HPDE6-E6E7 (cell line): ENCODE data around the gene LTO1.
"Not testable (repeated sequence)": the region's sequence is repeated elsewhere in the genome, so short reads cannot be mapped to it uniquely, and the experiment has no call there.

ENCODE experiments used
- DNase-seq: peaks from one replicate; pipeline ENCODE4 v3.0.0; 2011; ENCODE audit warnings: missing footprints; ENCODE audit errors: extremely low spot score

LTO1 gene

DNA sequence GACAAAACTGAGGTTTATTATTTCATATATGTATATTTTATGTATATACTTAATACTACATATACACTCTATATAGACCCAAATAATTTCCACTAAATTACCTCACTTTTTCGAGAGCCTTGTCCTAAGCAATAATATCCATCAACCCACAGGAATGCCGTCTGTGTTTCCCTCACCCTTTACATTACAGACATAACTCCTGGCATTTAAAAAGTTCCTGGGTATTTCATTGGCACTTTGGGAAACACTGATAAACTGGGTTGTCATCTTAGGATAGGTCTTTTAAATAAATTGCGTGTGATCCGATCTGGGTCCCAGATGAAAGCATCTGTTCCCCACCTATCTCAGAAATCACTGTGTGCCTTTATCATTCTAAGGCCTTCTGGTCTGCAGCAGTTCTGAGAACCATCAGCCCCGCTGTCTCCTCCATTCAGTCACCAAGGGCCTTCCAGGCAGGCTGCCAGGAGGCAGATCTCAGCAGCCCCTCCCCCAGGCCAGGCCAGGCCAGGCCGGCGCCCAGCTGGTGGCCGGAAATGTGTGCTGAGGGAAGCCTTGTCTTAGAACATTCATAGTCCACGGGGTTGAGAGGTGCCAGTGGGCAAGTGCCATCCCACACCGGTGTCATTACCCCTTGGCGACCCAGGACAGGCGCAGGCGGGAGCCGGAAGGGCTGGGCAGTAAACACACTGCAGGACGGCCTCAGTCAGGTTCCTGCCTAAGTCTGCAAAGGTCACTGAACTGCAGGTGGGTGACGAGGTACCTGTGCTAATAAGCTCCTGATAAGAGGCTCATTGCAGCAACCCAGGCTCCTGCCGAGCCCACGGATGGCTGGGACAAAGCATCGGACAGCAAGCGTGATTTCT lies 25.4 kb upstream of the LTO1 start:
- DNase-seq, result no peak

DNA sequence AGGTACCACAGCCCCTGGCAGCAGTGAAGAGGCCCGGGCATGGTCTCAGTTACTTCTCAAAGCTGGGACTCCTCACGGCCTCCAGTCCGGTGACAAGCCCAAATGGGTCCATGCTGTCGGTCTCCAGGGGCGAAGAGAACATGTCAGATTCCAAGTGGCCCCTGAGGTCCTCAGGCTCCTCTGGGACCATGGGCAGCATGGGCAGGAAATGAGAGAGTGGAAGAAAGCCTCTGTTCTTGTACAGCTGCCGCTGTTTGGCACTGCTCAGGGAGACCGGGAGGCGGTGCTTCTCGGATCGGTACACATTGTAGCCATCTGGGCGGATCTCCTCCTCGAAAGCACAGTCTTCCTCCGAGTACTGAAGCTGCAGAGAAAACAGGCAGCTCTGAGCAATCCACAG lies 24.1 kb upstream of the LTO1 start:
- no peak for DNase-seq

DNA sequence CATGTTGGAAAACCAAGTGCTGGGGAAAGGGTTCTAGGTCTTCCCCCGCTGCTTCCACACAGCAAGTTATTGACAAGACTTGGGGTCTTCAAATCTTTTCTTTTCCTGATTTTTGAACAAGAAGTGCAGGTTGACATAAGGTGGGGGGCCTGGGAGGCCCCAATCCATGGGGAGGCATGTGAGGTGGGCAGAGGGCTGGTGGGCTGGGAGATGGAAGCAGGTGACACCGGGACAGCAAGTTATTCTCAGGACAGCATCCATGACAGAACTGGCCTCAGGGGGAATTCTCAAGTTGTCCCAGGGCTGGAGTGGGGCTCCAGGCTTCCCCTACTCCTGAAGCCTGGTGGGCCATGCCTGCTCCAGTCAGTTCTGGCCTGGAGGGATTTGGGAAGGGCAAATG lies 23.2 kb upstream of the LTO1 start:
- DNase-seq, result no peak

DNA sequence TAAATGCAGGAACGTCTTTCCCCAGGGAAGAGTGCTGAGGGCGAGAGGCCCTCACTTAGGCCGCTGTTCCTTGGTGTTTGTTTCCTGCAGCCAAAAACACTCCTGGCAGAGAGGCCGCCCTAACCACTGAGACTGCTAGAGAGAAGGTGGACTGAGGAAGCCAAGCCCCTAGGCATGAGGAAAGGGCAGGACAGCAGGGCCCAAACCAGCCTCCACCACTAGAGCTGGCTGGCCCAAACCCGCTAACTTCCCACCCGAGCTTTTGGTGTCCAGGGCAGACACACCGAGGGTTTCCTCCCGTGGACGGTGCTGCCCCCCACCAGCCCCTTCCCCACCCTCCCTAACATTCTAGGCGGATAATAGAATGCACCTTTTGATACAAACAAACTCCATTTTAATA lies 22.7 kb upstream of the LTO1 start:
- no peak for DNase-seq

DNA sequence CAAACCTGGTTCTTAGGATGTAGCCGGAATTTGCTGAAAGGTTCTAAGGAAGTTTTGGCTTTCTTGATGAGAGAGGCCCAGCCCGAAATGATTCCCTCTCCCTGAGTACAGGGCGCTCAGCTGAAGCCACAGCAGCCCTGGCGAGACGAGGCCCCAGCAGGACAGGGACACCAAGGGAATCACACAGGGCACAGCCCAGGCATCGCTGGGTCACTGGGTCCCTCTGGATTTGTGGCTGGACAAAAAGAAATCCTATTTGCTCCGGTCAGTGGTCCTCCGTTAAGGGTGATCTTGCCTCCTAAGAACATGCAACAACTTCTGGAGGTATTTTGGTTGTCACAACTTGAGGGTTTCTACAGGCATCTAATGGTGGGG lies 22.3 kb upstream of the LTO1 start:
- DNase-seq, result no peak

DNA sequence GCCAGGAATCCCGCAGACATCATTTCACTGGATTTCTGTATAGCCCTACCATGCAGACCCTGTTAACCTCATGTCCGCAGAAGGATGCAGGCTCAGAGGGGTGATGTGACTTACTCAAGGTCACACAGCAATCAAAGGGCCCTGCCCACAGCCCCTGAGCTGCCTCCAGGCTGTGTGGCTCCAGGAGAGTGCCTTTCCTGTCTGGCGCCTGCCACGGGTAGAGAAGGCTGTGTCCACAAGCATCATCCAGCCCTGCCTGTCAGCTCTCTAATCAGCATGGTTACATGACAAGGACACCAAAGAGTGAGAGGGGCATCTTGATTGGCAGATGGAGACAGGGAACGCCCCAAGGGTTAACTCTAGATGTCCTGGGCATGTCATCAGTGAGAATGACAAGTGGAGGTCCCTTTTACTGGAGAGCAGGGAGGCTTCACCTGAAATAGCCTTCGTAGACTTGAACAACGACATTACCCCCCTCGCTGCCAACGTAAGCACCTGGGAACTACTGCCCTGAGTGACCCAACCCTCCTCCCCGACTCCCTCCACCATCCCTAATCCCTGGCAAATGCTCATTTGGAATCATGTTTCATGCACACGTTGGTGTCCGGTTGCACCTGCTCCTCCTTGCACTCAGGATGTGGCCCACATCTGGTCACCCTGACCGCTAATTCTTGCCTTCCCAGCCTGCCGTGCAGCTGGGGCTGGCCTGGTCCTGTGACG lies 21.8 kb upstream of the LTO1 start:
- DNase-seq, result no peak

DNA sequence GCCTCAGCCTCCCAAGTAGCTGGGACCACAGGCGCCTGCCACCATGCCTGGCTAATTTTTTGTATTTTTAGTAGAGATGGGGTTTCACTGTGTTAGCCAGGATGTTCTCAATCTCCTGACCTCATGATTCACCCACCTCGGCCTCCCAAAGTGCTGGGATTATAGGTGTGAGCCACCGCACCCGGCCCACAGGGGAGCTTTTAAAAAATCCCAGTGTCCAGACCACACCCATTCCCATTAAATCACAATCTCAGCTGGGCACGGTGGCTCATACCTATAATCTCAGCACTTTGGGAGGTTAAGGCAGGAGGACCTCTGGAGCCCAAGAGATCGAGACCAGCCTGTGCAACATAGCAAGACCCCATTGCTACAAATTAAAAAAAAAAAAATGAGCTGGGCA lies 20.8 kb upstream of the LTO1 start:
- not testable (repeated sequence) for DNase-seq

DNA sequence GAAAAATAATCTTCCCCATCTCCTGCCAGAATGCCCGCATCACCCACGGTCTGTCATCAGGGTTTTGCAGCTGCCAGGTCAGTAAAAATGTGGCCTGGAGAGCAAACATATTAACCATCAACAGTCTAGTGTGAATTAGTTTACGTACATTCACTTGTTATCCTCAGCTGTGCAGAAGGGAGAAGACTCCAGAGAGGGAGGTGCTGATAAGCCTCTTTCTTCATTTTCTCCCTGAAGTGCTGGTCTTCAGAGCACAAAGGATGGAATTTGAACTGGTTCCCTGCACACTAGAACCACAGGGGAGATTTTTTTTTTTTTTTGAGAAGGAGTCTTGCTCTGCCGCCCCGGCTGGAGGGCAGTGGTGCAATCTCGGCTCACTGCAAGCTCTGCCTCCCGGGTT lies 20.4 kb upstream of the LTO1 start:
- no peak for DNase-seq

DNA sequence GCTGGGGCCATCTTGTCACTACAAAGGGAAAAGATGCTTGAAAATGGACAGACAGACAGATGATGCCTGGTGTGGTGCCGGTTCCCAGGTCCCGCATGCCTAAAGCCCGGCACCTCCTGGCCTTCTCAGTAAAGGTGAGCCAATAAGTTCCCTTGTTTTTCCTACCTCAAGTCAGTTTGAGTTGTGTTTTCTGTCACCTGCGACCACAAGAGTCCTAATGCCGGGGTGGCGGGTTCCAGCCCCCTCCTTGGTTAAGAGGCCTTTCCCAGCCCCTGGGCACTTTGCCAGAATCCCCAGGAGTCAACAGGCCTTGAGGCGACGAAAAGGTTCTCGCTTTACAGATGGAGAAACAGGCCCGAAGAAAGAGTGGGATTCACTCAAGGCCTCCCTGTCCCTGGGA lies 19.6 kb upstream of the LTO1 start:
- DNase-seq, result no peak

DNA sequence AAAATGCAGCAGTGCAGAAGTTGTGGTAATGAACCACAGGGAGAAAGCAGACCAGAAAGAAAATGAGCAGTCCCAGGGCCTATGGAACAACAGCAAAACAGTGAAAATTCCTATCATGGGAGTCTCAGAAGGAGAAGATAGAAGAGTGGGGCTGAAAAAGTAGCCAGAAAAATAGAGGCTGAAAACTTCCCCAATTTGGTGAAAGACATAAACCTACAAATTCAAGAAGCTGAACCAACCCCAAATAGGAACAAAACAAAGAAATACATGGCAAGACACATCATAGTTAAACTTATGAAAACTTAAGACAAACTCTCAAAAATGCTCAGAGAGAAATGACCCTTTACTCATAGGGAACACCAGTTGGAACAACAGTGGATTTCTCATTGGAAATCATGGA lies 17.3 kb upstream of the LTO1 start:
- no peak for DNase-seq

DNA sequence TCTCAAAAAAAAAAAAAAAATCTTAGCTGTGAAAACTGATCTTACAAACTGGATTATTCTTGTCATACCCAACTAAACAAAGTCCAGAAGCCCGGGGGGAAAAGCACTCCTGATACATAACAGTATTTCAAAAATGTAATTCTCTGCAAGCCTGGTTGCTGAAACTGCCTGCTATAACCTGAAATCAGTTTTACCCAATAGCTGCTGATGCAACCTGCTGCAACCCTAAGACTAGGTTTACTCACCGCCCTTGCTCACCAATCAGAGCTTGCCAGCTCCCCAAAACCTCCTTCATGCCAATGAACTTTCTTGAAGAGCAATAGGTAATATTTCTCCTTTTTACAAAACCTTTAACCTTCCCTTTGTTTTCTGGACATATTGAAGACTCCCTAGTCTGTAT lies 16.3 kb upstream of the LTO1 start:
- no peak for DNase-seq

DNA sequence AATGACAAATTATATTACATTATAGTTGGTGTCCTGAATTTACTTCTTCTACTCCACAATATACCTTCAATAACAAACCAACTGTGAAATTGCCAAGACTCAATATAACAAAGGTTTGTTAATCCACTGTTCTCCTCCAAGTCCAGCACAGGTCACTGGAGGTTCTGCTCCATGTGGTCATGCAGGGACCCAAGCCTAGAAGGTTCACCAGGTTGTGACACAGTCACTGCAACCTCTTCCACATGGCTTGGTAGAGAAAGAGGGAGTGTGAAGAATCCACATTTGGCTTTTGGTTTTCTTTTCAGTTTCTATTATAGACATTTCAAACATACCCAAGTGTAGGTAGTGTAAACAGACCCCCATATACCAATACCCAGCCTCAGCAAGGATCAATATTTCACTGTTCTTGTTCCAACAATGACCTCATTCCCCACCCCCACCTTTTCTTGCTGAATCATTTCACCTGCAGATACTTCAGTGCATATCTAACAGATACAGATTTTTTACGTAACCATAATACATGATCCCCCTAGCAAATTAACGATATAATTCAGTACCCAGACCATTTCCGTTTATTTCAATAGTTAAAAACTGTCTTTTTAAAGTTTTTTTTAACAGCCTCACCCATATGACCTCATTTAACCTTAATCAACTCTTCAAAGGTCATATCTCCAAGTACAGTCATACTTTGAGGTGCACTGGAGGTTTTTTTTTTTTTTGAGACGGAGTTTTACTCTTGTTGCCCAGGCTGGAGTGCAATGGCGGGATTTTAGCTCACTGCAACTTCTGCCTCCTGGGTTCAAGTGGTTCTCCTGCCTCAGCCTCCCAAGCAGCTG lies 14.5 kb upstream of the LTO1 start:
- no peak for DNase-seq

DNA sequence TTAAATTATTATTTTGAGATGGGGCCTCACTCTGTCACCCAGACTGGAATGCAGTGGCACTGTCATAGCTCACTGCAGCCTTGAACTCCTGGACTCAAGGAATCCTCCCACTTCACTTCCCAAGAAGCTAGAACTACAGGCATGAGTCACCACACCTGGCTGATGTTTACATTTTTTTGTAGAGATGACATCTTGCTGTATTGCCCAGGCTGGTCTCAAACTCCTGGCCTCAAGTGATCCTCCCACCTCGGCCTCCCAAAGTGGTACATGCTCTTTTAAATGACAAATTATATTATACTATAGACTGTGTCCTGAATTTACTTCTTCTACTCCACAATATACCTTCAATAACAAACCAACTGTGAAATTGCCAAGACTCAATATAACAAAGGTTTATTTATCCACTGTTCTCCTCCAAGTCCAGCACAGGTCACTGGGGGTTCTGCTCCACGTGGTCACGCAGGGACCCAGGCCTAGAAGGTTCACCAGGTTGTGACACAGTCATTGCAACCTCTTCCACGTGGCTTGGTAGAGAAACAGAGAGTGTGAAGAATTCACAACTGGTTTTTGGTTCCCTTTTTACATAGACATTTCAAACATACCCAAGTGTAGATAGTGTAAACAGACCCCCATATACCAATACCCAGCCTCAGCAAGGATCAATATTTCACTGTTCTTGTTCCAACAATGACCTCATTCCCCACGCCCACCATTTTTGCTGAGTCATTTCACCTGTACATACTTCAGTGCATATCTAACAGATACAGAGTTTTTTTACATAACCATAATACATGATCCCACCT lies 13.0 kb upstream of the LTO1 start:
- DNase-seq, result not testable (repeated sequence)

DNA sequence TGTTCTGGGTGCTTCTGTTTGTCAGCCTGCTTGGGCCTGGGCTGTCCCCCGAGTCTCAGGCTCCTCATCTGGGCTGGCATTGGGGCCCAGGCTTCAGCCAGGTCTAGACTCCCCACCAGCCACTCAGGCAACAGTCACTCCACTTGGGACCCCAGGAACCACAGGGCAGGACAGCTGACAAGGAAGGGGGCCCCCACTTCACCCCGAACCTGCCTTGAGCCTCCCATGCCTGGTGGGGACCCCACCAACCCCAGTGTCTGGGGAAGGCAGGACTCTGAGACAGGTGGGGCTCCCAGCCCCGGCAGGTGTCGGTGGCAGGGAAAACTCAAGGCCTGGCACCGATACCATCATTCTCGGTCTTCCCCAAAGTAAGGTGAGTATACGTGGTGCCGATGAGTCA lies 11.7 kb upstream of the LTO1 start:
- no peak for DNase-seq

DNA sequence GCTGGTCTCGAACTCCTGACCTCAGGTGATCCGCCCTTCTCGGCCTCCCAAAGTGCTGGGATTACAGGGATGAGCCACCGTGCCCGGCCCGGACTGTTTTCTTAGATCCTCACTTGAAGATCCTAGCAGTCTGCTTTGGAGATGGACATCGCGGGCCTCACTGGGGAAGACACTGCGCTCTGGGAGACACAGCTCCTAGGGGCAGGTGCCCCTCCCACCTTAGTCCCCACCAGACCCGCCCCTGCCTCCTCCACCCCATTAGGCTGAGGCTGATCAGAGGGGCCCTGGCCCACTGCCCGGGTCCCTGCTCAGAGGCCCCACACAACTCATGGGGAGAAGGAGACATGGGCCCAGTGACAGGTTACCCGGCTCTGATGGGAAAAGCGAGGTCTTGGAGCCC lies 11.3 kb upstream of the LTO1 start:
- DNase-seq, result no peak

DNA sequence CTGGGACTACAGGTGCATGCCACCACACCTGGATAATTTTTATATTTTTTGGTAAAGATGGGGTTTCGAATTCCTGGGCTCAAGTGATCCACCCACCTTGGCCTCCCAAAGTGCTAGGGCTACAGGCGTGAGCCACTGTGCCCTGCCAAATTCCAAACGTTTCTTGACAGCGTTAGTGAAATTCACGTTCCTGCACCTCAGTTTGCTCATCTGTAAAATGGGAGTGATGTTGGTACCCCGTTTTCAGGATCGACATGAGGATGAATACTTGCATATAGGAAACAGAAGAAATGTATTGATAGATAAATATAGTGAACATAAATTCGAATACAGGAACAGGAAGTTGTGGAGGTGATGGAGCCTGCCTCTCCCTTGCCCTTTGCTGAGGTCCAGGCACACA lies 10.2 kb upstream of the LTO1 start:
- DNase-seq, result no peak

DNA sequence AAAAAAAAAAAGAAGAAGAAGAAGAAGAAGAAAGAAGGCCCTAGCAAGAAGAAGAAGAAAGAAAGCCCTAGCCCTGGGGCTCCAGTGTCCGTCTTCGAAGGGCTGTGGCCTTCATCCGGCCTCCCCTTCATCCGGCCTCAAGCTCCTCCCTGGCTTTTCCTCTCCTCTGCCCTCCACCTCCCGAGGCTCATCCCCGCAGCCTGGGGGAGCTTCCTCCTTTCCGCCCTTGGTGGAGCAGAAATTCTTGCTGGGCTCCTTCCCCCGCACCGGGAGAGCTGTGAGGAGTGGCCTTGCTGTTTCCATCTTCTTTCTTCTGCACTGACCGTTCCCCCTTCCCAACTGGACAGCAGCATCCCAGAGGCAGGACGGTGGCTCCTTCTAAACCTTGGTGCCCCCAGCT lies 9.5 kb upstream of the LTO1 start:
- DNase-seq, result no peak

DNA sequence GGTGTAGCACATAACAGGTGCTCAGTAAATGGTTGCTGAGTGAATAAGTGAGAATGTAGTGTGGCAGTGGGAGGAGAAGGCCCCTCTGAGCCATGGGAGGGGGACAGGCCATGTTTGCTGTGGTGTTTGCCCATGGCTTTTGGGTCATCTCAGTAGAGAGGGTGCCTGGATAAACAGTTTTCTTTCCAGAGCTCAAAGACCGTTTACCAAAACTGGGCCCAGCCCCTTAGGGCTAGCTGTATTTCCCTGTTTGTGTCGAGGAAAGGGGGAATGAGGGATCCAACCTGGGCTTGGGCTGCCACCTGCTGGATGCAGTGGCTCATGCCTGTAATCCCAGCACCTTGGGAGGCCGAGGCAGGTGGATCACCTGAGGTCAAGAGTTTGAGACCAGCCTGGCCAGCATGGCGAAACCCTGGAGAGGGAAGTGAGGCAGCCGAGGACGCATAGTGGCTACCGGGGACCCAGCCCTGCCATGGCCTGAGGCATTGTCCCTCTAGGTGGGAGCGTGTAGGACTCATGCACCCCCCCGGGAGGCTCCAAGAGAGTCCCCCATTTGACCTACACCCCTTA lies 8.7 kb upstream of the LTO1 start:
- DNase-seq, result no peak

DNA sequence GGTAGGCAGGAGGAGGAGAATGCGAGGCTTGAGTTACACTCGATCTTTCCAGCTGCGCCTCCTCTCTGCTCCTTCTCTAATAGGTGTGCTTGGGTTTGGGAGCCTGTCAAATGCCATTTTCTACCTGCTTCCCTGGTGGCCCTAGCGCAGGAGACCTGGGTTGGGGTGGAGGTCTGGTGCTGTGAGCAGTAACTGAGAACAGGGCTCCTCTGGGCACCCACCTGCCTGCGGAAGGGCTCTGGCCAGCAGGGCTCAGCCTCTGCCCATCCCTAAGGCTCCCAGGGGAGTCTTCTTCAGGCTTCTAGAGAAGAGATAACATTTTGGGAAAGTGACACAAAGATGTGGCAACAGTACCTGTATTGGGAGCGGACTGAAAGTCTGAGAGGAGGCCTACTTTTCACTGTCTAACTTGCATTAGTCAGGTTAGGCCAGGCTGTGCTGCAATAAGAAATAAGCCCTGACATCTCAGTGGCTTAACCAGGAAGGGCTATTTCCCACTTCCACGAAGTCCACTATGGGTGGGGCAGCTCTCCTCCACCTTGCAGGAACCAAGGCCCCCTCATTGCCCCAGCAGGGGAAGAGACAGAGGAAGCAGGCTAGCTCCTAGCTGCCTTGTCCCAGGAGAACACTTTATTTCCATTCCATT lies 7.7 kb upstream of the LTO1 start:
- no peak for DNase-seq

DNA sequence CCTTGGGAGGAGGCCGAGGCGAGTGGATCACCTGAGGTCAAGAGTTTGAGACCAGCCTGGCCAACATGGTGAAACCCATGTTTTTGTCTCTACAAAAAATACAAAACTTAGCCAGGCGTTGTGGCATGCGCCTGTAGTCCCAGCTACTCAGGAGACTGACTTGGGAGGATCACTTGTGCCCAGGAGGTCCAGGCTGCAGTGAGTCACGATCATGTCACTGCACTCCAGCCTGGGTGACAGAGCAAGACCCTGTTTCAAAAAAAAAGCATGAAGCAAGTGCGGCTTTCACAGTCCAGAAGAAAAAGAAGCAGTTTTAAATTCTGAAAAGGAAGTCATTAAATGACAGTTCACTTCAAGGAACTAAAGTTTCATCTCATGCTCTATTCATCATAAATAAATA lies 7.1 kb upstream of the LTO1 start:
- DNase-seq, result no peak

DNA sequence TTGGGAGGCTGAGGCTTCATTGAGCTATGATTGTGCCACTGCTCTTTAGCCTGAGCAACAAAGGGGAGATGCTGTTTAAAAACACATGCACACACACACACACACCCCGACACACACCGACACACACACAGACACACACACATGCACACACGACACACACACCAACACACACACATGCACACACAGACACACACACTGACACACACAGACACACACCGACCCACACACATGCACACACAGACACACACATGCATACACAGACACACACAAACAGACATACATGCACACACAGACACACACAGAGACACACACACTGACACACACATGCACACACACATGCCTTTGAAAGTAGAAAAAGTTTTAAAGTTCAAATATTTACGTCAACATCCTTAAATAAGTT lies 5.5 kb upstream of the LTO1 start:
- DNase-seq, result no peak
